Loucy (cell line): ENCODE results near the gene ASMTL.

Experiments used
- H2AFZ ChIP-seq: fragments of 200-600 bp; sonication (generic); 2 replicates; pipeline ENCODE4 v1.6.0; 2016; ENCODE audit warnings: antibody characterized with exemption, mild to moderate bottlenecking, low read length, moderate library complexity
- H3F3A ChIP-seq: fragments of 200-600 bp; 2 replicates; pipeline ENCODE4 v1.6.0; 2016; ENCODE audit warnings: antibody characterized with exemption, low read depth, mild to moderate bottlenecking
- H3K27me3 ChIP-seq: fragments of 200-600 bp; sonication (generic); 2 replicates; pipeline ENCODE4 v1.6.1; 2014; ENCODE audit warnings: low read length, mild to moderate bottlenecking; ENCODE audit not compliant: insufficient read depth, poor library complexity, severe bottlenecking
- H3K36me3 ChIP-seq: fragments of 200-600 bp; sonication (generic); 2 replicates; pipeline ENCODE4 v1.6.1; 2016; ENCODE audit warnings: low read length; ENCODE audit not compliant: insufficient read depth
- H3K4me1 ChIP-seq: fragments of 200-600 bp; sonication (generic); 2 replicates; pipeline ENCODE4 v1.5.1; 2014; ENCODE audit warnings: low read length, mild to moderate bottlenecking; ENCODE audit not compliant: insufficient read depth, poor library complexity, severe bottlenecking
- H3K4me2 ChIP-seq: fragments of 200-600 bp; sonication (generic); 2 replicates; pipeline ENCODE4 v1.6.0; 2014; ENCODE audit warnings: antibody characterized with exemption, low read length, low read depth, mild to moderate bottlenecking; ENCODE audit not compliant: poor library complexity, severe bottlenecking
- H3K4me3 ChIP-seq: fragments of 200-600 bp; sonication (generic); 2 replicates; pipeline ENCODE4 v1.5.1; 2014; ENCODE audit warnings: low read length, mild to moderate bottlenecking, mixed read lengths; ENCODE audit not compliant: poor library complexity, severe bottlenecking
- H3K79me2 ChIP-seq: fragments of 200-600 bp; sonication (generic); 2 replicates; pipeline ENCODE4 v1.6.1; 2014; ENCODE audit warnings: low read length; ENCODE audit not compliant: insufficient read depth
- H3K9ac ChIP-seq: fragments of 200-600 bp; sonication (generic); 2 replicates; pipeline ENCODE4 v1.6.0; 2014; ENCODE audit warnings: mild to moderate bottlenecking, low read depth, low read length, moderate library complexity; ENCODE audit not compliant: poor library complexity, severe bottlenecking
- H3K9me2 ChIP-seq: fragments of 200-600 bp; sonication (generic); replicated peaks from 2 replicates; pipeline ENCODE4 v1.6.1; 2016; ENCODE audit warnings: low read depth, low read length, mixed read lengths
- H3K9me3 ChIP-seq: fragments of 200-600 bp; sonication (generic); 2 replicates; pipeline ENCODE4 v1.6.1; 2014; ENCODE audit warnings: mild to moderate bottlenecking, antibody characterized with exemption, low read length, low read depth; ENCODE audit not compliant: insufficient read depth
- H4K20me1 ChIP-seq: fragments of 200-600 bp; sonication (generic); 2 replicates; pipeline ENCODE4 v1.6.0; 2014; ENCODE audit warnings: antibody characterized with exemption, low read length, mild to moderate bottlenecking; ENCODE audit not compliant: insufficient read depth, poor library complexity, severe bottlenecking
- EZH2phosphoT487 ChIP-seq: fragments of 200-600 bp; IDR thresholded peaks from 2 replicates; pipeline ENCODE4 v1.6.1; 2018; ENCODE audit warnings: antibody characterized with exemption, mild to moderate bottlenecking, moderate library complexity, borderline replicate concordance
- TF ChIP-seq, protein P1 (sequence below): fragments of 200-600 bp; sonication (generic); conservative IDR thresholded peaks from 2 replicates; pipeline ENCODE4 v1.5.1; 2014; ENCODE audit warnings: mild to moderate bottlenecking, antibody characterized with exemption, low read length

Gene ASMTL

DNA sequence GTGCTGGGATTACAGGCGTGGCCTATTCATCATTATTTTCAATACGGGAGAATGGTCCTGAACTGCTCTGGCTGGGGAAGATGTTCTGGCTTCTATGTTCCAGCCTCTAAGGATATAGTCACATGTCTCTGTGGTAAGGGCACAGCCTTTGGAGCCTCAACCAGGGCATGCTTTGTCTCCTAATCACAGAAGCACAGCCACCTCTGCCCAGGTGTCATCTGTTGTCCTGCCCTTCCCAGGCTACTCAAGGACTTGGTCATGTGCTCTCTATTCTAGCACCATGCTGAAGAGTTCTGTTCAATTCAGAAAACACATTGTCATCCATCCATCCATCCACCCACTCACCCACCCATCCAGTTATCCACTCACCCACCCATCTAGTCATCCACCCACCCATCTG lies 29.5 kb downstream of the ASMTL start:
- Histone ChIP-seq H4K20me1 (no peaks in the 10 kb centered on the region), H2AFZ (no peak overlapping the region), H3K79me2 (no peaks in the 10 kb centered on the region), H3K4me1 (no peaks in the 10 kb centered on the region), H3K4me3 (no peak overlapping the region), H3K9ac (no peak overlapping the region), H3K4me2 (no peak overlapping the region), H3K27me3 (no peaks in the 10 kb centered on the region), H3K9me2 (no peaks in the 10 kb centered on the region), H3K9me3 (peaks cover 7% of the 10 kb centered on the region; the same call in 1 of the 2 replicates), H3F3A (no peaks in the 10 kb centered on the region), H3K36me3 (peaks cover 6% of the 10 kb centered on the region; the same call in 1 of the 2 replicates)
- TF ChIP-seq EZH2phosphoT487 = no peak
- TF ChIP-seq, protein P1, sequence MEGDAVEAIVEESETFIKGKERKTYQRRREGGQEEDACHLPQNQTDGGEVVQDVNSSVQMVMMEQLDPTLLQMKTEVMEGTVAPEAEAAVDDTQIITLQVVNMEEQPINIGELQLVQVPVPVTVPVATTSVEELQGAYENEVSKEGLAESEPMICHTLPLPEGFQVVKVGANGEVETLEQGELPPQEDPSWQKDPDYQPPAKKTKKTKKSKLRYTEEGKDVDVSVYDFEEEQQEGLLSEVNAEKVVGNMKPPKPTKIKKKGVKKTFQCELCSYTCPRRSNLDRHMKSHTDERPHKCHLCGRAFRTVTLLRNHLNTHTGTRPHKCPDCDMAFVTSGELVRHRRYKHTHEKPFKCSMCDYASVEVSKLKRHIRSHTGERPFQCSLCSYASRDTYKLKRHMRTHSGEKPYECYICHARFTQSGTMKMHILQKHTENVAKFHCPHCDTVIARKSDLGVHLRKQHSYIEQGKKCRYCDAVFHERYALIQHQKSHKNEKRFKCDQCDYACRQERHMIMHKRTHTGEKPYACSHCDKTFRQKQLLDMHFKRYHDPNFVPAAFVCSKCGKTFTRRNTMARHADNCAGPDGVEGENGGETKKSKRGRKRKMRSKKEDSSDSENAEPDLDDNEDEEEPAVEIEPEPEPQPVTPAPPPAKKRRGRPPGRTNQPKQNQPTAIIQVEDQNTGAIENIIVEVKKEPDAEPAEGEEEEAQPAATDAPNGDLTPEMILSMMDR = no peak

- Histone ChIP-seq H3K4me2 (no peak overlapping the region), H3K9ac (no peak overlapping the region), H3F3A (no peaks in the 10 kb centered on the region), H3K4me1 (no peaks in the 10 kb centered on the region), H3K9me2 (no peaks in the 10 kb centered on the region), H4K20me1 (no peaks in the 10 kb centered on the region), H3K27me3 (no peaks in the 10 kb centered on the region), H3K4me3 (no peak overlapping the region), H2AFZ (no peak overlapping the region), H3K9me3 (peaks cover 7% of the 10 kb centered on the region; the same call in 1 of the 2 replicates), H3K36me3 (peaks cover 6% of the 10 kb centered on the region; the same call in 1 of the 2 replicates), H3K79me2 (no peaks in the 10 kb centered on the region)
- TF ChIP-seq EZH2phosphoT487 = no peak
- TF ChIP-seq, protein P1 = no peak
Measured at GRCh38 chrX:1422135-1422465, 30.6 kb downstream of the ASMTL start.

GRCh38 chrX:1421433-1422134 lies 31.1 kb downstream of the ASMTL start:
- Histone ChIP-seq H3K9me3 (peaks cover 7% of the 10 kb centered on the region; the same call in 1 of the 2 replicates), H3K79me2 (no peaks in the 10 kb centered on the region), H4K20me1 (no peaks in the 10 kb centered on the region), H3F3A (no peaks in the 10 kb centered on the region), H2AFZ (no peak overlapping the region), H3K27me3 (no peaks in the 10 kb centered on the region), H3K4me3 (no peak overlapping the region), H3K9me2 (no peaks in the 10 kb centered on the region), H3K4me1 (no peaks in the 10 kb centered on the region), H3K4me2 (no peak overlapping the region), H3K9ac (no peak overlapping the region), H3K36me3 (peaks cover 6% of the 10 kb centered on the region; the same call in 1 of the 2 replicates)
- TF ChIP-seq EZH2phosphoT487 = no peak
- TF ChIP-seq, protein P1 = no peak
